GM23338 (cell line): Measurements from ENCODE around the gene TPK1.

ENCODE experiments used
- CREB1 ChIP-seq: fragments of 250-450 bp; sonication (Bioruptor Pico); IDR thresholded peaks from 2 replicates; pipeline ENCODE4 v1.5.0; 2020; ENCODE audit warnings: low read depth, mild to moderate bottlenecking, moderate library complexity
- EZH2 ChIP-seq: fragments of 200-600 bp; sonication (generic); IDR thresholded peaks from one replicate; pipeline ENCODE4 v1.8.0; 2017; ENCODE audit warnings: antibody characterized with exemption, mild to moderate bottlenecking, low read depth; ENCODE audit not compliant: unreplicated experiment
- EZH2phosphoT487 ChIP-seq: fragments of 200-600 bp; sonication (generic); IDR thresholded peaks from one replicate; pipeline ENCODE4 v1.8.1; 2018; ENCODE audit warnings: antibody characterized with exemption; ENCODE audit not compliant: unreplicated experiment
- JUNB ChIP-seq: IDR thresholded peaks from one replicate; pipeline ENCODE4 v1.6.1; 2016; ENCODE audit warnings: antibody characterized with exemption; ENCODE audit not compliant: unreplicated experiment
- NANOG ChIP-seq: IDR thresholded peaks from 2 replicates; pipeline ENCODE4 v1.6.1; 2016; ENCODE audit warnings: antibody characterized with exemption, borderline replicate concordance
- POLR2AphosphoS5 ChIP-seq: IDR thresholded peaks from 2 replicates; pipeline ENCODE4 v1.6.1; 2016; ENCODE audit warnings: antibody characterized with exemption, low read depth
- STAT1 ChIP-seq: IDR thresholded peaks from one replicate; pipeline ENCODE4 v1.6.1; 2016; ENCODE audit warnings: antibody characterized with exemption; ENCODE audit not compliant: unreplicated experiment
- ZNF114 ChIP-seq: fragments of 250-450 bp; sonication (Bioruptor Pico); IDR thresholded peaks from 2 replicates; pipeline ENCODE4 v1.5.0; 2020; ENCODE audit warnings: mild to moderate bottlenecking, moderate library complexity
- TF ChIP-seq, protein P1 (sequence below), 2 experiments: fragments of 200-600 bp in 1 of 2; sonication (generic) in 1 of 2; conservative IDR thresholded peaks; 2 replicates each; pipeline versions ENCODE4 v1.5.1 to v1.6.1; 2016 to 2017; ENCODE audit warnings: antibody characterized with exemption in 2 of 2, low read depth in 2 of 2, mild to moderate bottlenecking in 2 of 2, moderate library complexity in 1 of 2
- TF ChIP-seq, protein P2 (sequence below): IDR thresholded peaks from one replicate; pipeline ENCODE4 v1.6.1; 2018; ENCODE audit warnings: antibody characterized with exemption; ENCODE audit not compliant: unreplicated experiment

- TF ChIP-seq, protein P1, sequence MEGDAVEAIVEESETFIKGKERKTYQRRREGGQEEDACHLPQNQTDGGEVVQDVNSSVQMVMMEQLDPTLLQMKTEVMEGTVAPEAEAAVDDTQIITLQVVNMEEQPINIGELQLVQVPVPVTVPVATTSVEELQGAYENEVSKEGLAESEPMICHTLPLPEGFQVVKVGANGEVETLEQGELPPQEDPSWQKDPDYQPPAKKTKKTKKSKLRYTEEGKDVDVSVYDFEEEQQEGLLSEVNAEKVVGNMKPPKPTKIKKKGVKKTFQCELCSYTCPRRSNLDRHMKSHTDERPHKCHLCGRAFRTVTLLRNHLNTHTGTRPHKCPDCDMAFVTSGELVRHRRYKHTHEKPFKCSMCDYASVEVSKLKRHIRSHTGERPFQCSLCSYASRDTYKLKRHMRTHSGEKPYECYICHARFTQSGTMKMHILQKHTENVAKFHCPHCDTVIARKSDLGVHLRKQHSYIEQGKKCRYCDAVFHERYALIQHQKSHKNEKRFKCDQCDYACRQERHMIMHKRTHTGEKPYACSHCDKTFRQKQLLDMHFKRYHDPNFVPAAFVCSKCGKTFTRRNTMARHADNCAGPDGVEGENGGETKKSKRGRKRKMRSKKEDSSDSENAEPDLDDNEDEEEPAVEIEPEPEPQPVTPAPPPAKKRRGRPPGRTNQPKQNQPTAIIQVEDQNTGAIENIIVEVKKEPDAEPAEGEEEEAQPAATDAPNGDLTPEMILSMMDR (conservative IDR thresholded peaks at IDR 0.05; ENCODE audit: low read depth in 2 of 2), result no peak
- no peak for TF ChIP-seq EZH2
- TF ChIP-seq POLR2AphosphoS5, result no peak
- TF ChIP-seq CREB1 (CRISPR knock-in tag), result no peak
- TF ChIP-seq EZH2phosphoT487, result no peak
- no peak for TF ChIP-seq STAT1
- TF ChIP-seq NANOG, result no peak
- TF ChIP-seq, protein P2, sequence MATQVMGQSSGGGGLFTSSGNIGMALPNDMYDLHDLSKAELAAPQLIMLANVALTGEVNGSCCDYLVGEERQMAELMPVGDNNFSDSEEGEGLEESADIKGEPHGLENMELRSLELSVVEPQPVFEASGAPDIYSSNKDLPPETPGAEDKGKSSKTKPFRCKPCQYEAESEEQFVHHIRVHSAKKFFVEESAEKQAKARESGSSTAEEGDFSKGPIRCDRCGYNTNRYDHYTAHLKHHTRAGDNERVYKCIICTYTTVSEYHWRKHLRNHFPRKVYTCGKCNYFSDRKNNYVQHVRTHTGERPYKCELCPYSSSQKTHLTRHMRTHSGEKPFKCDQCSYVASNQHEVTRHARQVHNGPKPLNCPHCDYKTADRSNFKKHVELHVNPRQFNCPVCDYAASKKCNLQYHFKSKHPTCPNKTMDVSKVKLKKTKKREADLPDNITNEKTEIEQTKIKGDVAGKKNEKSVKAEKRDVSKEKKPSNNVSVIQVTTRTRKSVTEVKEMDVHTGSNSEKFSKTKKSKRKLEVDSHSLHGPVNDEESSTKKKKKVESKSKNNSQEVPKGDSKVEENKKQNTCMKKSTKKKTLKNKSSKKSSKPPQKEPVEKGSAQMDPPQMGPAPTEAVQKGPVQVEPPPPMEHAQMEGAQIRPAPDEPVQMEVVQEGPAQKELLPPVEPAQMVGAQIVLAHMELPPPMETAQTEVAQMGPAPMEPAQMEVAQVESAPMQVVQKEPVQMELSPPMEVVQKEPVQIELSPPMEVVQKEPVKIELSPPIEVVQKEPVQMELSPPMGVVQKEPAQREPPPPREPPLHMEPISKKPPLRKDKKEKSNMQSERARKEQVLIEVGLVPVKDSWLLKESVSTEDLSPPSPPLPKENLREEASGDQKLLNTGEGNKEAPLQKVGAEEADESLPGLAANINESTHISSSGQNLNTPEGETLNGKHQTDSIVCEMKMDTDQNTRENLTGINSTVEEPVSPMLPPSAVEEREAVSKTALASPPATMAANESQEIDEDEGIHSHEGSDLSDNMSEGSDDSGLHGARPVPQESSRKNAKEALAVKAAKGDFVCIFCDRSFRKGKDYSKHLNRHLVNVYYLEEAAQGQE, result no peak
- TF ChIP-seq JUNB, result no peak
- no peak for TF ChIP-seq ZNF114 (CRISPR knock-in tag)
Measured at GRCh38 chr7:144594580-144594979, 241.3 kb downstream of the TPK1 start.
